WI38 (cell line): Measurements from ENCODE around the gene CAPZA1.

Experiments used
- H3K4me3 ChIP-seq: 2 replicates; pipeline ENCODE4 v1.5.1; 2011; ENCODE audit warnings: low read depth, mild to moderate bottlenecking, control low read depth, low read length
- CTCF ChIP-seq: IDR thresholded peaks from 2 replicates; pipeline ENCODE4 v1.5.1; 2012; ENCODE audit warnings: low read depth, mild to moderate bottlenecking, control low read depth, low read length

CAPZA1 gene

DNA sequence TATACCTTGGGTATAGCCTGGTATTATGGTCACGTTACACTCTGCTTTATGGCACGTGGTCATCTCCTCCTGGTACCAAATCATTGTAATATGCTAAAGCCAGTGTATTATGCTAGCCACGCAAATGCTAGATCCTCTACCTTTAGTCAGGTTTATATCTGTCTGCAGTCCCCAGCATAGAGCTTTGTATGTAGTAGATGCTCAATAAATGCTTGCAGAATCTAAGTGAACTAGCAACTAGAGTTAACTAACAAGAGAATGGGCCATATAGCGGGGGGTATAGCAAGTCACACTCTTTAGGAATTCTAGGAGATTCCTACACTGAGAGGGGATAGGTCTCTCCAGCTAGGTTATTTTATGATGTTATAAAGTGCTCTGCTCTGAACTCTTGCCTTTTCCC, 57.9 kb downstream of the CAPZA1 start:
- no peak overlapping the region for H3K4me3 ChIP-seq
- TF ChIP-seq CTCF, result no peak

DNA sequence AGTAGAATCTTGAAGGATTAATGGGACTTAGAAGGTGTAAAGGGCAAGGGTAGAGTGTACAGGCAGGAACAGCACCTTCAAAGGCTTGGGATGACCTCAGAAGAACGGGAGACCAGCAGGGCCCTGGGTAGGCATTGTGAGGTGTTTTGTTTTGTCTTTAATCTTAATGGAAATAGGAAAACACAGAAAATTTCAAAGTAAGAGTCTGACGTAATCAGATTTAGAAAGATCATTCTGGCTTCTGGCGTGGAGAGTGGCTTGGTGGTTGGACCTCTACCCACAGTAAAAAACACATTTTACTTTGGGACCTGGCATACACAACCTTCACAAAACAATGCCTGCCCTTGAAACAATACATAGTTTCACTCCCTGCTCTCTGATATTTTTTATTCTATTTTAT, 59.0 kb downstream of the CAPZA1 start:
- H3K4me3 ChIP-seq, result no peak overlapping the region
- no peak for TF ChIP-seq CTCF

DNA sequence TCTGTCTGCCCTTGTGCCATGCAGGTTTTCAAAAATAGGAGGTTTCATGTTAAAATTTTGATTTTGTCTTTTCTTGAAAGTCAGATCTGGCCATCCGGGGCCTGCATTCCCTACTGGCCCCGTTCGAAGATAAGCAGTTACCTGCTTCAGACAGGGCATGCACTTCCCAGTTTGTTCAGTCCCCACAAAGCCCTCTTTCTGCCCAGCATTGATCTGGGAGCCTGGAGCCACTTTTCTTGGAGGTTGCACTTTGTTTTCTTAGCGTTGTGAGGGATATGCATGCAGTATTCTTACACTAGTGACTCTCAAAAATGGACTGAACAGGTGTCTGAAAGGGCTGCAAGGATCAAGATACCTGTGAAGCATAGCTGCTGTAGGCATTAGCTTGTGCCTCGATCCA, 66.3 kb downstream of the CAPZA1 start:
- H3K4me3 ChIP-seq, result no peak overlapping the region
- no peak for TF ChIP-seq CTCF

DNA sequence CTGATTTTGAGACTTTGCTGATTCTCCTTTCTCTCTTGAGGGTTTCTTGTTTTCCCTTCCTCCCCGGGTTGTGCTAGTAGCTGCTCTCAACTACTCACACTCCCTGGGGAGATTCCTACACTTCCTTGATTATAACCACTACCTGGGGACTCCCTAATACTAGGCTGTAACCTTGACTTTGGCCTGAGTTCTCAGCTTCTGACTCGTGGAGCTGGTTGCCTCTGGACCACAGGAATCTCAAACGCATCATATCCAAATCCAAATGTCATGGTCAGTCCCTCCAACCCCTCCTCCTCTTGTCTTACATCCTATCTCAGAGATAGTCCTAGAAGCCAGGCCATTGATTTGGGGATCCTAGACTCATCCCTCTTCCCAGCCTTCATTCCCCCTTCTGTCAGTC, 66.8 kb downstream of the CAPZA1 start:
- TF ChIP-seq CTCF, result no peak
- H3K4me3 ChIP-seq, result no peak overlapping the region

GRCh38 chr1:112686835-112687234, 67.2 kb downstream of the CAPZA1 start:
- no peak overlapping the region for H3K4me3 ChIP-seq
- no peak for TF ChIP-seq CTCF

DNA sequence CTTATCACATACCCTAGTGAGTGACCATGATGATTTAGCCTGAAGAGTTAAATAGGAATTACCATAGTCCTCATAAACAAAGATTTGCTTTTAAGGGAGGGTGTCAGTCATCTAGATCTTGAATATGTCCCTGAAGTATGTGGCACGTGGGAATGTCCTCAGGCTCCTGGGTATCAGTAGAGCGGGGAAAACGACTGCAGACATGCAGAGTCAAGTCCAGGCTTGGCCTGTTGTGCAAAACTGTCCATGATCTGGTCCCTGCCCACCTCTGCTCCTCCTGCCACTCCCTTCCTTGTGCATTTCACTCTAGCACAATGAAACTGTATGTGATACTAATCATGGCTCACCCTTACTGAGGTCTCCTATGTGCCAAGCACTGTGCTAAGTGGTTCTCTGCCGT, 67.7 kb downstream of the CAPZA1 start:
- H3K4me3 ChIP-seq, result no peak overlapping the region
- no peak for TF ChIP-seq CTCF

DNA sequence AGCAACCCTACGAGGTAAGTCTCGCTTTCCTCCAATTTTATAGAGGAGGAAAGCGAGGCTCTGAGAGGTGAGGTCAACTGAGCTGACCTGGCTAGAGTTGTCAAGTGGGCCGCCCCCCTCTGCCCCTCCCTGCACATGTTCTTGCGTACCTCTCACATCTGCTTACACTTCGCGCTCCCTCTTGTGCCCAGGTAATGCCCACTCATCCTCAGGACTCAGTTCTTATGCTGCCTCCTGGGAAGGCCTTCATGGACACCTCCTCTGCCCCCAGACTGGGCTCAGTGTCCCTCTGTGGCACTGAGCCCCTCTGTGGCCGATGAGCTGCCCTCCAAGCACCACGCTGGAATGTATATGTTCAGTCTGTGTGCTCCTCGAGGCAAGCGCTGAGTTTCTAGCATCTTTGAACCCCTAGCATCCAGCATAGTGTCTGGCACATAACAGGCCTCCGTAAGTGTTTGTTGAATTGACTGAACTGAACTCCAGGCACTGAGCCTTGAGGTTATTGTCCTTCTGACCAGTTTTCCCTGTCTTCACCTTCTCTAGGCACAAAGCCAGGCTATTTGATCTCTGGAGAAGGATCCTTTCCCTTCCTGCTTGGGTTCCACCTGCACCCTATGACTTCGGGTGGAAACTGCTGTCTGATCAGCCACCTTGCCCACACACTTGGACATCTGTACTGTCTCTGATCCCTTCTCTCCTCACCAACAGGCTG, 68.3 kb downstream of the CAPZA1 start:
- TF ChIP-seq CTCF, result no peak
- no peak overlapping the region for H3K4me3 ChIP-seq
